ENCODE measurements around the gene LARGE2.

- no peak for TF ChIP-seq CTCF (IDR thresholded peaks at IDR 0.05; ENCODE audit: low read depth, low read length)
- TF ChIP-seq POLR2A (IDR thresholded peaks at IDR 0.05; ENCODE audit: extremely low read depth, insufficient read length) = no peak
- TF ChIP-seq MAX (IDR thresholded peaks at IDR 0.05; ENCODE audit: low read depth, low read length) = no peak
Observed at GRCh38 chr11:45895553-45896259, 26.8 kb upstream of the LARGE2 start.

All from NB4 (cell line).